PFSK-1 (cell line): ENCODE data around the gene C11orf52.

ENCODE experiments used
- FOXP2 ChIP-seq: optimal IDR thresholded peaks from 2 replicates; pipeline ENCODE3; 2011; ENCODE audit warnings: borderline replicate concordance, control low read depth, inconsistent platforms; ENCODE audit not compliant: insufficient read depth; ENCODE audit errors: extremely low read length, extremely low read depth
- POLR2AphosphoS5 ChIP-seq: IDR thresholded peaks from 2 replicates; pipeline ENCODE4 v1.6.1; 2012; ENCODE audit warnings: low read depth, mild to moderate bottlenecking, control low read depth, low read length, moderate library complexity
- TF ChIP-seq, protein P1 (sequence below), 2 experiments: IDR thresholded peaks; 2 replicates each; pipeline versions ENCODE4 v1.6.1 to v1.8.0; 2011 to 2012; ENCODE audit warnings: low read depth in 2 of 2, low read length in 2 of 2, control low read depth in 1 of 2, inconsistent platforms in 1 of 2, mild to moderate bottlenecking in 1 of 2, moderate library complexity in 1 of 2; ENCODE audit not compliant: insufficient read depth in 1 of 2

DNA sequence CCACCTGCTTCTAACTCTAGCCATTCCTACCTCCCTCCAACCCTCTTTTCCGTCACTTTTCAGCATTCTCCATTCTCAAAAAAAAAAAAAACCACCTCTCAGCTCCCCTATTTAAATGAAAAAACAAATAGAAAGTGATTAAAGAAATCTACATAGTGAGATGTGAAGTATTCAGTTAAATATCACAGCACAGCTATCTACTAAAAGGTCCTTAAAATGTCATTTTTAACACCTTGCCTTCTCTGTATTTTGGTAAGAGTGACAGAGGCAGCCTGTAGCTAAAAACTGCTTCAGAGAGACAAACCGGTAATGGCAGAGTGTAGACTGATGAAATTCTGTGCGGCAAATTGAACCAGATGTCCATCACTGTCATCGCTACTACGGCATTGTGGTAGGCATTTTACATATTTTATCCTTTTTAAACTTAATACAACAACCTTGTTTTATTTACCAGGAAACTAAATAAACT, 47.0 kb upstream of the C11orf52 start:
- TF ChIP-seq FOXP2 (no peak), POLR2AphosphoS5 (peak; percentile 5; the same call in 1 of the 2 replicates)
- TF ChIP-seq, protein P1, sequence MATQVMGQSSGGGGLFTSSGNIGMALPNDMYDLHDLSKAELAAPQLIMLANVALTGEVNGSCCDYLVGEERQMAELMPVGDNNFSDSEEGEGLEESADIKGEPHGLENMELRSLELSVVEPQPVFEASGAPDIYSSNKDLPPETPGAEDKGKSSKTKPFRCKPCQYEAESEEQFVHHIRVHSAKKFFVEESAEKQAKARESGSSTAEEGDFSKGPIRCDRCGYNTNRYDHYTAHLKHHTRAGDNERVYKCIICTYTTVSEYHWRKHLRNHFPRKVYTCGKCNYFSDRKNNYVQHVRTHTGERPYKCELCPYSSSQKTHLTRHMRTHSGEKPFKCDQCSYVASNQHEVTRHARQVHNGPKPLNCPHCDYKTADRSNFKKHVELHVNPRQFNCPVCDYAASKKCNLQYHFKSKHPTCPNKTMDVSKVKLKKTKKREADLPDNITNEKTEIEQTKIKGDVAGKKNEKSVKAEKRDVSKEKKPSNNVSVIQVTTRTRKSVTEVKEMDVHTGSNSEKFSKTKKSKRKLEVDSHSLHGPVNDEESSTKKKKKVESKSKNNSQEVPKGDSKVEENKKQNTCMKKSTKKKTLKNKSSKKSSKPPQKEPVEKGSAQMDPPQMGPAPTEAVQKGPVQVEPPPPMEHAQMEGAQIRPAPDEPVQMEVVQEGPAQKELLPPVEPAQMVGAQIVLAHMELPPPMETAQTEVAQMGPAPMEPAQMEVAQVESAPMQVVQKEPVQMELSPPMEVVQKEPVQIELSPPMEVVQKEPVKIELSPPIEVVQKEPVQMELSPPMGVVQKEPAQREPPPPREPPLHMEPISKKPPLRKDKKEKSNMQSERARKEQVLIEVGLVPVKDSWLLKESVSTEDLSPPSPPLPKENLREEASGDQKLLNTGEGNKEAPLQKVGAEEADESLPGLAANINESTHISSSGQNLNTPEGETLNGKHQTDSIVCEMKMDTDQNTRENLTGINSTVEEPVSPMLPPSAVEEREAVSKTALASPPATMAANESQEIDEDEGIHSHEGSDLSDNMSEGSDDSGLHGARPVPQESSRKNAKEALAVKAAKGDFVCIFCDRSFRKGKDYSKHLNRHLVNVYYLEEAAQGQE (IDR thresholded peaks at IDR 0.05; ENCODE audit: insufficient read depth in 1 of 2, low read depth in 2 of 2, low read length in 2 of 2) = no peak
